ENCODE measurements around the gene TBL1XR1. TPM values are rescaled to one million over a fixed set of nuclear protein-coding genes. Genes with fewer than 3 reads are reported as not detected.

Gene TBL1XR1
- total RNA-seq, 1 experiment from 2014 or later: 180 TPM

GRCh38 chr3:177244606-177245005 is 47.3 kb upstream of the TBL1XR1 start:
- CTCF ChIA-PET: no interaction called here
- no peak for ATAC-seq
- intact Hi-C loops (cut with micrococcal nuclease): no loop called here

GRCh38 chr3:177238686-177239216 is 41.5 kb upstream of the TBL1XR1 start:
- H3K4me3 ChIP-seq (replicated peaks in 1 of 2; ENCODE audit: low read depth in 1 of 2, low read length in 2 of 2): no peak overlapping the region
- H3K27me3 ChIP-seq (ENCODE audit: insufficient read depth, low read length): no peaks in the 10 kb centered on the region
- ATAC-seq: no peak
- no peaks in the 10 kb centered on the region for H3K9me2 ChIP-seq (ENCODE audit: insufficient read depth)
- peaks cover 0 to 4% of the 10 kb centered on the region in 2 experiments; a peak in 1 of 4 replicates for H3K4me1 ChIP-seq (ENCODE audit: control insufficient read depth in 1 of 2, insufficient read depth in 2 of 2, low read length in 2 of 2)
- H3K36me3 ChIP-seq (ENCODE audit: control insufficient read depth in 1 of 2, insufficient read depth in 2 of 2, low read length in 2 of 2): no peaks in the 10 kb centered on the region
- intact Hi-C loops (cut with micrococcal nuclease): no loop called here
- ChIA-PET POLR2A (no interaction called here), CTCF (no interaction called here), RAD21 (ENCODE audit: low non-redundant PET in 1 of 2, low total read pairs in 2 of 2, uncharacterized antibody in 2 of 2, unreplicated experiment in 2 of 2) (no interaction called here)
- H3K4me2 ChIP-seq (ENCODE audit: low read length): no peak overlapping the region
- H2AFZ ChIP-seq (ENCODE audit: low read depth, low read length, poor library complexity, severe bottlenecking): no peak overlapping the region
- no peaks in the 10 kb centered on the region for H3K79me2 ChIP-seq (ENCODE audit: insufficient read depth, low read length)
- H4K20me1 ChIP-seq (ENCODE audit: insufficient read depth): no peaks in the 10 kb centered on the region
- H3K27ac ChIP-seq (ENCODE audit: low read depth, low read length): no peak overlapping the region
- H3K9me3 ChIP-seq (ENCODE audit: control insufficient read depth in 1 of 2, insufficient read depth in 1 of 2, low read depth in 1 of 2, low read length in 2 of 2): no peaks in the 10 kb centered on the region
- no TSS peak for BruUV-seq (replicated peaks)
- DNase-seq (ENCODE audit: low read depth, low spot score): no peak
- no peak overlapping the region for H3K9ac ChIP-seq (ENCODE audit: low read length)
- TF ChIP-seq TCF7L2 (IDR thresholded peaks at IDR 0.05; ENCODE audit: borderline replicate concordance, extremely low read depth, insufficient read depth, insufficient read length) (no peak), CTCF (IDR thresholded peaks at IDR 0.05 in 2 of 3, conservative IDR thresholded peaks at IDR 0.05 in 1 of 3; ENCODE audit: borderline replicate concordance in 1 of 3, insufficient read depth in 1 of 3, low read depth in 2 of 3, low read length in 2 of 3) (no peak), REST (IDR thresholded peaks at IDR 0.05; ENCODE audit: low read depth) (no peak), FOSL1 (IDR thresholded peaks at IDR 0.05; ENCODE audit: low read depth) (no peak)

More at GRCh38 chr3:177244606-177245005, 47.3 kb upstream of the TBL1XR1 start:
- Histone ChIP-seq H3K27me3 (ENCODE audit: insufficient read depth, low read length) (no peaks in the 10 kb centered on the region), H3K79me2 (ENCODE audit: insufficient read depth, low read length) (no peaks in the 10 kb centered on the region), H3K4me3 (replicated peaks in 1 of 2; ENCODE audit: low read depth in 1 of 2, low read length in 2 of 2) (no peak overlapping the region), H3K36me3 (ENCODE audit: control insufficient read depth in 1 of 2, insufficient read depth in 2 of 2, low read length in 2 of 2) (no peaks in the 10 kb centered on the region), H3K9me2 (ENCODE audit: insufficient read depth) (no peaks in the 10 kb centered on the region), H3K9ac (ENCODE audit: low read length) (no peak overlapping the region), H3K9me3 (ENCODE audit: control insufficient read depth in 1 of 2, insufficient read depth in 1 of 2, low read depth in 1 of 2, low read length in 2 of 2) (no peaks in the 10 kb centered on the region), H3K4me2 (ENCODE audit: low read length) (no peak overlapping the region), H2AFZ (ENCODE audit: low read depth, low read length, poor library complexity, severe bottlenecking) (no peak overlapping the region), H3K27ac (ENCODE audit: low read depth, low read length) (no peak overlapping the region), H3K4me1 (ENCODE audit: control insufficient read depth in 1 of 2, insufficient read depth in 2 of 2, low read length in 2 of 2) (no peaks in the 10 kb centered on the region), H4K20me1 (ENCODE audit: insufficient read depth) (no peaks in the 10 kb centered on the region)
- no TSS peak for BruUV-seq (replicated peaks)
- RAD21 ChIA-PET (ENCODE audit: low non-redundant PET in 1 of 2, low total read pairs in 2 of 2, uncharacterized antibody in 2 of 2, unreplicated experiment in 2 of 2): no interaction called here
- POLR2A ChIA-PET: no interaction called here
- DNase-seq (ENCODE audit: low read depth, low spot score): no peak
- TF ChIP-seq CTCF (IDR thresholded peaks at IDR 0.05 in 2 of 3, conservative IDR thresholded peaks at IDR 0.05 in 1 of 3; ENCODE audit: borderline replicate concordance in 1 of 3, insufficient read depth in 1 of 3, low read depth in 2 of 3, low read length in 2 of 3): no peak
- no peak for TF ChIP-seq FOSL1 (IDR thresholded peaks at IDR 0.05; ENCODE audit: low read depth)
- TF ChIP-seq CBX3 (IDR thresholded peaks at IDR 0.05; ENCODE audit: low read depth): no peak
- TF ChIP-seq RAD21 (IDR thresholded peaks at IDR 0.05; ENCODE audit: low read depth): no peak
- TF ChIP-seq ELF1 (IDR thresholded peaks at IDR 0.05; ENCODE audit: borderline replicate concordance, low read depth): no peak
- TF ChIP-seq POLR2AphosphoS5 (IDR thresholded peaks at IDR 0.05; ENCODE audit: low read depth, low read length): no peak

All from HCT116 (cell line).